ENCODE data around the gene HOXA7.
A peak's percentile ranks its signal among the peaks of the same experiment; 100 is the strongest.

The HOXA7 gene

DNA sequence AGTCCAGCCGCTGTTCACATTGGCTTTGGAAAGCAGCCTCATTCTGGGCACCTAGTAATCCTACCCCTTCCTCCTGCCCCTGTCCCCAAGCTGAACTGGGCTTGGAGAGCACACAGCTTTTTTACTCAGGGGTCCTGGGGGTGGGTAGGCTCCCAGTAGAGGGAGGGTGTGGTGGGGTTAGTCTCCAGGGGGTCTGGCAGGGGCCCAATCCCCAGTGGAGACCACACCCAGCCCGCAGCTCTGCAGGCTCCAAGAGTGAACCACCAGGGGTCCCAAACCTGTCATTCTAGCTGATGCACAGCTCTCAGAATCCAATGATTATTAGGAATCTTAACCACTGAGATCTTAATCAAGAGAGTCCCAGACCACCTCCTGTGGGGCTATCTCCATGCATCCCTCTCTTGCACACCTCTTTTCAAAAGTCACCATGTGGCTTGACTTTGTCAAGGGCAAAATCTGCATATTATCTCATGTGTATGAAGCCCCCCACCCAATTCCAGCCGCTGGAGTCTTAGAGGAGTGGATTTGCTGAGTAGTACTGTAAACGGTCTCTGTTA lies 25.9 kb upstream of the HOXA7 start:
- DNase-seq (ENCODE audit: low spot score) = no peak

GRCh38 chr7:27181795-27182275 lies 25.4 kb upstream of the HOXA7 start:
- no peak for DNase-seq (ENCODE audit: low spot score)

DNA sequence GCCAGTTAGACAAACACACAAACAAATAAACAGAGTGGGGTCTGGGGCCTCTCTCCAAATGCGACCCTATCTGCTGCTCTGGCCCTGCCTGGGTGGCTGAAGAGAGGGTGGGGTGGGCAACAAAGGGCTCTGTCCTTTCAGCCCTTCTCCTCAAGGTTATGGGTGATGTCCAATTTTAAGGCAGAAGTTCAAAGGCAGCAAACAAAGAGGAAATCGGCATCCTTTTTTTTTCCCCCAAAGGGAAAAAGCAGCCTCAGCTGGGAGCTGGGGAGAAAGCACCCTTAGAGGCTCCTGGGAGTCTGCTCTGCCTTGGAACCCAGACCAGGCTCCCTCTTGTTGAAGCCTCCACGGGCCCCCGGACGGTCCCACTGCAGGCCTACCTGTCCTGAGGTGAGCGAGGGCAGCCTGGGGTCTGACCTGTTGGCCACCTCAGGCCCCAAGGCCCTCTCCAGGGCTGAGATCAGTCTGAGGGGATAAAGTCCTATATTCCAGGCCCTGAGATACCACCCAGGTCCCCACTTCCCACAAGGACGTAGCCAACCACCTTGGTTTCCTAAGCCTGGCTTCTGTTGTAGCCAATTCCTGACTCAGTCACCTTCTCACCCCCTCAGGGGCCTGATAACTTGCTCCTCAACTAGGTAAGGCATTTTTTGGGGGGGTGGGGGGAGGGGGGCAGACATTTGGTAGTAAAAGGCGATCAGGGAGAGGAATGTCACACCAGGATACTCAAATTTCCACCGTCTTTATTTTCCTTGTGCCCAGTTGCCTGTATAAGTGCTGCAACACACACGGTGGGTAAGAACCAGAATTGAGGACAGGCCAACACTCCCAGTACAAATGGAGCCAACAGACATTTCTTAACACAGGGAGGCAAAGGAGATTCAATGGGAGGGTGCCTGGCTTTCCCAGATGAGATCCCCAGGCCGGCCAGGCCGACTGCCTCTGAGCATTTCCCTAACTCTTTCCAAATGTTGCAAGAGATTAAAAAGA lies 24.3 kb upstream of the HOXA7 start:
- DNase-seq (ENCODE audit: low spot score) = no peak

DNA sequence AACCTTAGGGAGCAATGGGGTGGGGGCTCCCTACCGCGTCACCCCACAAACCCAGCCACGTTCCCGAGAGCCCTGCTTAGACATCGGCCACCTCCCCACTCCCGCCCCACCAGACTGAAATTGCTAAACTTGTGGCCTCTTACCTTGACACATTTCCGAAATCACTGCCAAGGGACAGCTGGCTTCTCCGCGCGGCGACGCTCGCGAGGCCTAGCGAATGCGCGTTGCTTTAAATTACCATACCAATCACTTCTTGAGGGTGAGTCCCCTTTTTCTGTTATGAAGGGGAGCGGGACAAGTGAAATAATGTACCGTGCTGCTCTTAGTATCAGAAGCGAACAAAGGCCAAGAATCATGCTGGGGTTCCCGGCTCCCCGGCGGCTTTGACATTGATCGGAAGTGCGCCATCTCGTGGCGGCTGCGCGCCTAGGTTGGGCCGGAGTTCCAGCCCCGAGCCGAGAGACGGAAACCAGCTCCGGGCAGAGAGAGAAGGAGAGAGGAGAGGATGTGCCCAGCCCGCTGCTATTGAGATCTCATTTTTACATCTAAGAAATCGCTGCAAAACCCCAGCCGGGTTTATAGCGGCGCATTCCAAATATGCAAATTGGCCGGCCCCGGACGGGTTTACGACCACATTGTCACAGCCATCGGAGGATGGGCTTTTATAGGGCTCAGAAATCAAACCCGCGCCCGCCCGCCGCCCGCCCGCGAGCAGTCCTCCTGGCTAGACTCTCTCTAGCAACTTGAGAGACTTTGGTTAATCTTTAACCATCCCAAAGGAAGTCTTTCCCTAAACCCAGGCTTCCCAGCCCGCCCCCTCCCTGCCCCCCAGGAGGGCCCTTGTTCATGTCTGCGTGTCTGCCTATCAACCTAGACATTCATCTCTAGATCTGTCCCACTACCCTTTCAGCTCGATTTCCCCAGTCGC lies 23.3 kb upstream of the HOXA7 start:
- peak; percentile 42 for DNase-seq (ENCODE audit: low spot score)

GRCh38 chr7:27179030-27179429 lies 22.6 kb upstream of the HOXA7 start:
- DNase-seq (ENCODE audit: low spot score) = no peak

DNA sequence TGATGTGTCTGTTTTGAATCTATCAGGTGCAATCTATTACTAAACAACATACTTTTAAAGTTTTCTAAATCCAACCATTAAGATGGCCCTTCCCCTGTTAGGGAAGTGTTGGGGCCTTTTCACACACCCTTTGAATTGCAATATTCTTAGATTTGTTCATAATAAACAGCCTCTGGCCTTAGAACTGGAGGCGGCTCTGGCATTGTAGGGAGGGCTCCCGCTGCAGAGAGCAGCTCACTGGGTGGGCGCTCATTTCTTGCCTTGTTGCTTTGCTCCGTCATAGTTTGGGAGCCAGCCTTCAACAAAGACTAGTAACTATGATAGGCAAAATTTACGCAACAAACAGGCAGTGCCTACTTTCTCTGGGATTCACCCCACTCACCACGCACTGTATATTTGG lies 21.9 kb upstream of the HOXA7 start:
- DNase-seq (ENCODE audit: low spot score) = no peak

- no peak for DNase-seq (ENCODE audit: low spot score)
These were observed 21.4 kb upstream of the HOXA7 start for GRCh38 chr7:27177795-27178320.

GRCh38 chr7:27176962-27177794 lies 20.7 kb upstream of the HOXA7 start:
- no peak for DNase-seq (ENCODE audit: low spot score)

DNA sequence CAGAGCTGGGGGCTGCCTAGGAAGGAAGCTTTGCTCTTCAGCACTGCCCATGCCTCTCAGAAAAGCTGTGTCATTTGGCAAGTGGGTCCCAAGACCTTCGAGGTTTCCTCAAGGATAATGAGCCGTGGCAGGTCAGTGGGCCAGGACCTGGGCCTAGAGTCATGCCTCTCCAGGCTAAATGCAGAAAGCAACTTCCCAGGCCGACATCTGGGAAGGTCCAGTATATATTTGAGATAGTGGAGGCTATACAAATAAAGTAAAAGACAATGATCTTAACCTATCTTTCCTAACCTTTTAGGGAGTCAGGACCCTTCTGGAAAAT lies 20.0 kb upstream of the HOXA7 start:
- no peak for DNase-seq (ENCODE audit: low spot score)

DNA sequence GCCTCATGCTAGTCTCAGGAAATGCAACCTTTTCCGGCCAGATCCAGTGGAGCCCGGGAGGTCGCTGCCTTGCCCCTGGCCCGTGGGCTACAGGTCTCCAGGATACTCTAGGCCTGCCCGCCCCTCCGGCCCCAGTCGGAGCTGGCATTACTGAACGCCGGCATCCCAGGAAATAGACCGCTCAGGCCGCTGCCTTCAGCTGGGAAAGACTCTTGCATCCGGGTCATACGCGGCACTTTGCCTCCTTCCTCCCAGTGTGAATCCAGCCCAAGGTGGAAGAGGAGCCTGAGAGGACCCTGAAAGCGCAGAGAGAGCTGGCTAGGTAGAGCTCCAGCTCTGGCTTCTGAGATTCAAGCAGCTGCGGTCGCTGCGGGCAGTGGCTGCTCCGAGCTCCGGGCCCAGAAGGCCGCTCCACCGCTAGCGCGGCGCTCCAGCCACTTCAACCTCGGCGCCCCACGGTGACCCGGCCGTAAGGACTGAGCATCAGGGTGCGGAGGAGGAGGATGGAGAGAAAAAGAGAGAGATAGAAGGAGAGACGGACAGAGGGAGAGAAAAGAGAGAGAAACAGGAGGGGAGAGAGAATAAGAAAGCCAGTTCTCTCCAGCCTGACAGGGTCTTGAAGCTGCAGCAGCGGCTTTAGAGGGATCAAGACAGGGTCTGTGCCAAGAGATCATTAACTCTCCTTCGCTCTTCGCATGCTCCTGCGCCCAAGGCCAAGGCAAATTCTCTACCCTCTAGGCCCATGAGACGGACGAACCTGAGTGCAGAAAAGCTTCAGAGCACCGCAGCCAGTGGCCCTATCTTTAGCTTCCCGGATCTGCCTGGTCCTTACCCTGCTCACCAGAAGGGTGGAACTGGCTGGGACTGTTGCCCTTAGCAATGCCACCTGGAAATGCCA lies 19.4 kb upstream of the HOXA7 start:
- DNase-seq (ENCODE audit: low spot score) = no peak

GRCh38 chr7:27174874-27175625 lies 18.6 kb upstream of the HOXA7 start:
- no peak for DNase-seq (ENCODE audit: low spot score)

DNA sequence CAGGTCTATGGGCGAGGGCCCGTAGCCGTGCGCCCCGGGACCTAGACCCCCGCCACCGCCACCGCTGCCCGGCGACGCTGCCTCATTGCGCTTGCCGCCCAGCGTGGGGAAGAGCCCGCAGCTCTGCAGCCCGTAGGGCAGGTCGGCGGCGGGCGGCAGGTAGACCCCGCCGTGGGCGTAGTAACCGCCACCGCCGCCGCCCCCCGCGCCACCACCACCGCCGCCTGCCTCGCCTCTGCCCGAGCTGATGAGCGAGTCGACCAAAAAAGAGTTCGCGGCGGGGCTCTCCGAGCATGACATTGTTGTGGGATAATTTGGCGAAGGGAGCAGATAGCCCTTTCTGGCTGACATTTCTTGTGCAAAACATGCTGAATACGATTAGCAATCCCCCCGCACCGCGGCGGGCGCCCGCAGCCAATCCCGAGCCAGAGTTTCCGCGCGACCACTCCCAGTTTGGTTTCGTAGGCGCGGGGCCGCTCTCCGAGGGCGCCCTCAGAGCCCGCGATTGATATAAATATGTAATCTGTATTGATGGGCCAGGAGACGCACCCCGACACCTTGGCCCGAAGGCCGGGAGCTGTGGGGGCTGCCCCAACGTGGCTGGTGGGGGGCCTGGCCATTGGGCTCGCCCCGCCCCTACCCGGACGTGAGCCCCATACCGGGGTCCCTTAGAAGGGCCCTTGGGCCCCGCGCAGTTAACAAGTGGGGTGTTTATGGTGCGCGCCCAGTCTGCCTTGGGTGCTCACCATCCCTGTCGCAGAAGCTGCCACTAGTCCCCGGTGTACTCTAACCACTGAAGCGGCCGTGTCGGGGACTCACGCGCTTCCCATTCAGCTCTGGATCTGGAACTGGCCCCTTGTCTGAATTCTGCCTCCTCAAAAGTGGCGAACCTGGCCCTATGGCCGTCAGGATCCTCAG lies 17.7 kb upstream of the HOXA7 start, which contains the start of gene HOXA10:
Gene HOXA10, minus strand, starts transcription at position 365 of the 918 bp plus-strand sequence. Its CDS starts 14 bp downstream, at position 351.
- no peak for DNase-seq (ENCODE audit: low spot score)

DNA sequence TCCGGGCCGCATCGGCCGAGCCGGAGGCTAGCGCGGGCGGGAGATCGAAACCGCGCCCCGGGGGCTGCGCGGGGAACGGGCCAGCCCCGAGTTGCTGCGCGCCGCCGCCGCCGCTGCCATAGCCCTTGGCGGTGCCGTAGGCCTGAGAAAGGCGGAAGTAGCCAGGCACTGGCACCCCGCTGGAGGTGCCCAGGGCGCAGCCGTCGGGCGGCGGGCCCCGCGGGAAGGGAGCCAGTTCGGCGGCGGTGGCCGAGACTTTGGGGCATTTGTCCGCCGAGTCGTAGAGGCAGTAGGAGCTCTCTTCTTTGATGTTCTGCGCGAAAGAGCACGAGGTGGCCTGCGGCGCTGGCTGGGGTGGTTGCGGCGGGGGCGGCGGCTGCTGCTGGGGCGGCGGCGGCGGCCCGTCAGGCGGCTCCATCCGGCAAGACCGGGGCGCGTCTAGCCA lies 17.1 kb upstream of the HOXA7 start:
- no peak for DNase-seq (ENCODE audit: low spot score)

GRCh38 chr7:27172823-27173510 lies 16.5 kb upstream of the HOXA7 start:
- DNase-seq (ENCODE audit: low spot score) = no peak

DNA sequence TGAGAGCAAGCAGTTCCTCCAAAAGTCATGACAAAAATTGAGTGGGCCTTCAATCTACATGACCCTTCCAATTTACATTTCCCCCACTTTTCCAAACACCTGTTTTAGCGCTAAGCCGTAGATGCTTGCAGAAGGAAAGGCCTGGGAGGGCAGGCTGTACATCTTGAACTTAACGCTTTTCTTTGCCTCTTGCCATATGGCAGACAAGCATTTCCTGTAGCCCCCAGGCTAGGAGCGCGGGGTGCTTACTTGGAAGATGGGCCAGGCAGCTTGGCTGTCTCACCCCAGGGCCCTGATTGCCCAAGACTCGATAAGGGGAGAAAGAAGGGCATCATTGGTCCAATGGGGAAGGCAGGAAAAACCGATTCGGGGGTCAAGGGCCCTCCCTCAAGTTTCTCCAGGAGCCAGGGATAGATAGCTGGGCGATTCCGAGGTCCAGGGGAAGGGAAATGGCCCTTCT lies 15.9 kb upstream of the HOXA7 start:
- DNase-seq (ENCODE audit: low spot score) = no peak

DNA sequence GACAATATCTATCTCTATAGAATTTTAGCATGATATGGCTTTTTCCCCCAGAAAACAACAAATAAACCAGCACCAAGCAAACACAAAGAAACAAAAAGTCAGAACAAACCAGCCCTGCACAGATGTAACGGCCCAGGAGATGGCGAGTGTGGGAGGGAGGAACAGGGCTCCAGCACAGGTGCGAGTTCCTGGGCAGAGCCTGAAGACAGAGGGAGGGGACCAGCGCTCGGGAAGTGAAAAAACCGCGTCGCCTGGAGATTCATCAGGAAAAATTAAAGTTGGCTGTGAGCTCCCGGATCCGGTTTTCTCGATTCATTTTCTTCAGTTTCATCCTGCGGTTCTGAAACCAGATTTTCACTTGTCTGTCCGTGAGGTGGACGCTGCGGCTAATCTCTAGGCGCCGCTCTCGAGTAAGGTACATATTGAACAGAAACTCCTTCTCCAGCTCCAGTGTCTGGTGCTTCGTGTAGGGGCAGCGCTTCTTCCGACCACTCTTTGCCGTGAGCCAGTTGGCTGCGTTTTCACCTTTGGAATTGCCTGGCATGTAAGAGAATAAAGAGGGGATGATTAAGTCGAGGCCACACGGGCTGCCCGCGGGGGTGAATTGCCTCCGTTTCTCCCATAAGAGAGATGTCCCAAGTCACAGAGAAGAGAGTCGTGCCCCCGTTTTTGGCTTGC lies 15.3 kb upstream of the HOXA7 start:
- DNase-seq (ENCODE audit: low spot score) = no peak

DNA sequence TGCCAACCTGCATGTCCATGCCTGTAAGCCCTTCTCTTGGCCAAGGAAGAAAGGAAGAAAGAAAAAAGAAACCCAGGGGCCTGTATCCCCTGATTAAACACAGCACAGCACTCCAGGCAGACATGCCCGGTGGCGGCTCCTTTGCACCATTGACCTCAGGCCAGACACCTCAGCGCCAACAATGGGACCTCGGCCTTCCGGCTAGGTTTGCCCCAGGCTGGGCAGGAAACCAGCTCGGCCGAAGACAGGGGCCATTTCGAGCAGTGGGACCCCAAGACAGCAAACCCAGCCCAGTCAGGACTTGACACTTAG lies 14.8 kb upstream of the HOXA7 start:
- no peak for DNase-seq (ENCODE audit: low spot score)

Measured in Ammon's horn (tissue), 1 donor.